Measurements from ENCODE around the gene ADAMTSL1.

DNA sequence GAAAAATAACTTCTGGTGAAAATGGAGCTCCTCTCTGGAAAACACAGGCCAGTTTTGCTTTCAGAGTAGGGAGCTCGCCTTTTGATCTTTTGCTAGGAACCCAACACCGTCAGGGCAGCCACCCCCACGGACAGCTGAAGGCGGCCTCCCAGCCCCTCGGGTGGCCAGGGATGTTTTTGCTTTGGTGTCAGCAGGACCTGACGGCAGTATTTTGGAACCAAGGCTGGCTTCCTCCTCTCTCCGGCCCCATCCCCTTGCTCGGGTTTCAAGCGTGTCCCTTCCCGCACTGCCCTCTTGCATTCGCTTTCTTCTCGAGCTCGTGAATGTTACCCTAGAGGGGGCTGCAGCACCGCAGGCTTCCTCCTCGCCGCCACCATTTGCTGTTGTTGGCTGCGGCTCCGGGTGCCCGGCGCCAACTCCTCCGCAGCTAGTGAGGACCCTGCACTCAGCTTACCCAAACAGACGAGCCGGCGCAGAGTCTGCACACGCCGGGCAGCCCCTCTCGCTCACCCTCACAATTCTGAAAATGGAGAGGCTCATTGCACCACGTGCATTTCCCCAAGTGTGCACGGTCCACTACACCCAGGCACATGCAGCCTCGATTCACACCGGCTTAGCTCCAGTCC is 35.5 kb upstream of the ADAMTSL1 start:
- TF ChIP-seq POLR2A (IDR thresholded peaks at IDR 0.05), result no peak
- TF ChIP-seq, protein P1, sequence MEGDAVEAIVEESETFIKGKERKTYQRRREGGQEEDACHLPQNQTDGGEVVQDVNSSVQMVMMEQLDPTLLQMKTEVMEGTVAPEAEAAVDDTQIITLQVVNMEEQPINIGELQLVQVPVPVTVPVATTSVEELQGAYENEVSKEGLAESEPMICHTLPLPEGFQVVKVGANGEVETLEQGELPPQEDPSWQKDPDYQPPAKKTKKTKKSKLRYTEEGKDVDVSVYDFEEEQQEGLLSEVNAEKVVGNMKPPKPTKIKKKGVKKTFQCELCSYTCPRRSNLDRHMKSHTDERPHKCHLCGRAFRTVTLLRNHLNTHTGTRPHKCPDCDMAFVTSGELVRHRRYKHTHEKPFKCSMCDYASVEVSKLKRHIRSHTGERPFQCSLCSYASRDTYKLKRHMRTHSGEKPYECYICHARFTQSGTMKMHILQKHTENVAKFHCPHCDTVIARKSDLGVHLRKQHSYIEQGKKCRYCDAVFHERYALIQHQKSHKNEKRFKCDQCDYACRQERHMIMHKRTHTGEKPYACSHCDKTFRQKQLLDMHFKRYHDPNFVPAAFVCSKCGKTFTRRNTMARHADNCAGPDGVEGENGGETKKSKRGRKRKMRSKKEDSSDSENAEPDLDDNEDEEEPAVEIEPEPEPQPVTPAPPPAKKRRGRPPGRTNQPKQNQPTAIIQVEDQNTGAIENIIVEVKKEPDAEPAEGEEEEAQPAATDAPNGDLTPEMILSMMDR (IDR thresholded peaks at IDR 0.05), result peak in 3 of 4 experiments; percentile 24 to 69 (median 49)
